HG02981 (cell line): Measurements from ENCODE around the gene CDH4.
"Not testable (repeated sequence)": the region's sequence is repeated elsewhere in the genome, so short reads cannot be mapped to it uniquely, and the experiment has no call there.

Source experiments
- ATAC-seq: cut with Tn5 transposase; IDR thresholded peaks from one replicate; pipeline ENCODE4 v1.9.1; 2021; ENCODE audit warnings: mild to moderate bottlenecking, moderate library complexity; ENCODE audit not compliant: unreplicated experiment

Gene CDH4

DNA sequence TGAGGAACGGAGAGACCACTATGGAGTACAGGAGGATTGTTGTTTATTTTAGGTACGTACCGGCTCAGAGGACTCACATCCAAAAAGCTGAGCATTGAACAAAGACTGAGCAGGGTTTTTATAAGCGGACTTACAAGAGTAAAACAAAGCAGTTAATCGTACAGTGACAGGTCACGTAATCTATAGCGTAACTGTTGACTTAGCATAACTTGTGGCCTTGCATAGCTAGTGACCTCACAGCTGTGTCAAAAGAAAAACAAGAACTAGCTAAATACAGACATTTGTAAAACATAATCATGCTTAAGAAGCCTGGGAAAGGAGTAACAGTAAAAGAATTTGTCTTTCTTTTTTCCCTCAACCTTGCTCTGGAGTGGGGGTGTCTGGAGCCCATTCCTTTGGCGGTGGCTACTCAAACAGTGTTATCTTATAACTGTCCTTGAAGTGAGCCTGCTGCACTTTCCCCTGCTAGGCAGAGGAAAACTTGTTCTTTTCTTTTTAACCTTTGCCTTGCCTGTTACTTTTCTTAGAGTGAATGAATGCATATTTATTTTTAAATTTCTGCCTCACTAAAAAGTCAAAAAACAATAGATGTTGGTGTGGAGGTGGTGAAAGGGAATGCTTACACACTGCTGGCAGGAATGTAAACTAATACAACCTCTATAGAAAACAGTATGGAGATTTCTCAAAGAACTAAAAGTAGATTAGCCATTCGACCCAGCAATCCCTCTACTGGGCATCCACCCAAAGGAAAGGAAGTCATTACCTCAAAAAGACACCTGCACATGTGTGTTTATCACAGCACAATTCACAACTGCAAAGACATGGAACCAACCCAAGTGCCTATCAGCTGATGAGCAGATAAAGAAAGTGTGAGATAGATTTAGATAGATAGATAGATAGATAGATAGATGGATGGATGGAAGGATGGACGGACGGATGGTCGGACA, 704.6 kb downstream of the CDH4 start:
- ATAC-seq = no peak

DNA sequence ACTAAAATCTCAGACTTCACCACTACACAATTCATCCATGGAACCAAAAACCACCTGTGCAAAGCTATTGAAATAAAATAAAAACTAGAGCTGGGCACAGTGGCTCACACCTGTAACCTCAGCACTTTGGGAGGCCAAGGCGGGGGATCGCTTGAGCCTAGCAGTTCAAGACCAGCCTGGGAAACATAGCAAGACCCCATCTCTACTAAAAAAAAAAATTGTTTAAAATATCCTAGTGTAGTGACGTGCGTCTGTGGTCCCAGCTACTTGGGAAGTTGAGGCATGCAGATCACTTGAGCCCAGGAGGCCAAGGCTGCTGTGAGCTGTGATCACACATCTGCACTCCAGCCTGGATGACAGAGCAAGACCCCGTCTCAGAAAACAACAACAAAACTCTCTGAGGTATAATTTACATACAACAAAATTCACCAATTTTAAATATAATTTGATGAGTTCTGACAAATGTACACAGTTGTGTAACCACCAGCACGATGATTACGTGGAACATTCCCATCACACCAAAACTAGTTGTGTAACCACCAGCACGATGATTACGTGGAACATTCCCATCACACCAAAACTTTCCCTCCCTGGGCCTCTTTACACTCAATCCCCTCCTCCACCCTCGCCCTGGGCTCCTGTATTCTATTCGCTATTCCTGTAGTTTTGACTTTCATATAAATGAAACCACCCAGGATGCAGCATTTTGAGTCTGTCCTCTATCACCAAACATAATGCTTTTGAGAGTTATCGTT, 706.1 kb downstream of the CDH4 start:
- ATAC-seq = no peak

DNA sequence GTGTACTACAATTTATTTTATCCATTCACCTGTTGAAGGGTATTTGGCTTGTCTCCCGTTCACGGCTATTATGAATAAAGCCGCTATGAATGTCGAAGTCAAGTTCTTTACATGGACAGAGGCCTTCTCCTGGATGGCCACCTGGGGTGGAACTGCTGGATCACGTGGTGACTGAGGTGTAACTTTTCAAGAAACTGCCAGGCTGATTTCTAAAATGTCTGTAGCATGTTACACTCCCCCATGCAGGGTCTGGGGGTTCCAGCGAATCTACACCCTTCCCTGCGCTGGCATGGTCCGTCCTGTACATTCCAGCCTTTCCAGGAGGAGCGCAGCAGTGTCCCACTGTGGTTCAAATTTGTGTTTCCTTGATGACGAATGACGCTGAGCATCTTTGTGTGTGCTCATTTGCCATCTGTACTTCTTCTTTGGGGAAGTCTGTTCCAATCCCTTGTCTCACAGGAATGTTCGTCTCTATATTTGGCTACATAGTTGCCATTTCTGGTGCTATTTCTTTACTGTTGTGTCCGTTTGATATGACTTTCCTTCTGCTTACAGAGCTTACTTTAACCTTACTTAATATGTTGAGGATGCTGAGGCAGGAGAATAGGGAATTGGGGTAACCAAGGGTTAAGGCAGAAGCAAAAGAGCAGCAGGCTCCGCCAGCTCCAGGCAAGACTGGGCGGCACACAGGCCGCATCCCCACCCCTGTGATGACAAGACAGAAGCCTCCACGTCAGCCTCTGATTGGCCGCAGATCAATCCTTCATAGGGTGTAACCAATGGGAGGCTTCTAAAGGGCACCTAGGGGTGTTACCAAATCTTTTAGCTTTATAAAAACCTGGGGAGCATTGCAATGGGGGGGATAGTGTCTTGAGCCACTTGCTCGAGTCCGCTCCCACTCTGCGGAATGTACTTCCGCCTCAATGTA, 707.0 kb downstream of the CDH4 start:
- ATAC-seq = no peak

- ATAC-seq = no peak
Measured at GRCh38 chr20:61960836-61961235, 708.8 kb downstream of the CDH4 start.

- no peak for ATAC-seq
Measured at GRCh38 chr20:61963149-61963548, 711.1 kb downstream of the CDH4 start.

DNA sequence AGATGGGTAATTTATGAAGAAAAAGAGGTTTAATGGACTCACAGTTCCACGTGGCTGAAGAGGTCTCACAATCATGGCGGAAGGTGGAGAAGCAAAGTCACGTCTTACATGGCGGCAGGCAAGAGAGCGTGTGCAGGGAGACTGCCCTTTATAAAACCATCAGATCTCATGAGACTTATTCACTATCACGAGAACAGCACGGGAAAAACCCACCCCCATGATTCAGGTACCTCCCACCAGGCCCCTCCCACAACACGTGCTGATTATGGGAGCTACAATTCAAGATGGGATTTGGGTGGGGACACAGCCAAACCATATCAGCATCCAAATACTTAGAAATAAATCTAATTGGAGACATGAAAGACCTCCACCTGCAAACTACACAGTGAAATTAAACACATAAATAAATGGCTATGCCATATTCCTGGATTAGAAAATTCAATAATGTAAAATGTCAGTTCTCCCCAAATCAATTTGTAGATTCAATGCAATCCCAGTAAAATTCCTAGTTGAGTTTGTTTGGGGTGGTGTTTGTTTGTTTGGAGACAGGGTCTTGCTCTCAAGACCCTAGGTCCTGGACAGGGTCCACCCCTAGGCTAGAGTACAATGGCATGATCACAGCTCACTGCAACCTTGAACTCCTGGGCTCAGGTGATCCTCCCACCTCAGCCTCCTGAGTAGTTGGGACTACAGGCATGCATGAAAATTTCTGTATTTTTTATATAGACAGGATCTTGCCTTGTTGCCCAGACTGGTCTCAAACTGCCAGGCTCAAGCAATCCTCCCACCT, 712.0 kb downstream of the CDH4 start:
- no peak for ATAC-seq

DNA sequence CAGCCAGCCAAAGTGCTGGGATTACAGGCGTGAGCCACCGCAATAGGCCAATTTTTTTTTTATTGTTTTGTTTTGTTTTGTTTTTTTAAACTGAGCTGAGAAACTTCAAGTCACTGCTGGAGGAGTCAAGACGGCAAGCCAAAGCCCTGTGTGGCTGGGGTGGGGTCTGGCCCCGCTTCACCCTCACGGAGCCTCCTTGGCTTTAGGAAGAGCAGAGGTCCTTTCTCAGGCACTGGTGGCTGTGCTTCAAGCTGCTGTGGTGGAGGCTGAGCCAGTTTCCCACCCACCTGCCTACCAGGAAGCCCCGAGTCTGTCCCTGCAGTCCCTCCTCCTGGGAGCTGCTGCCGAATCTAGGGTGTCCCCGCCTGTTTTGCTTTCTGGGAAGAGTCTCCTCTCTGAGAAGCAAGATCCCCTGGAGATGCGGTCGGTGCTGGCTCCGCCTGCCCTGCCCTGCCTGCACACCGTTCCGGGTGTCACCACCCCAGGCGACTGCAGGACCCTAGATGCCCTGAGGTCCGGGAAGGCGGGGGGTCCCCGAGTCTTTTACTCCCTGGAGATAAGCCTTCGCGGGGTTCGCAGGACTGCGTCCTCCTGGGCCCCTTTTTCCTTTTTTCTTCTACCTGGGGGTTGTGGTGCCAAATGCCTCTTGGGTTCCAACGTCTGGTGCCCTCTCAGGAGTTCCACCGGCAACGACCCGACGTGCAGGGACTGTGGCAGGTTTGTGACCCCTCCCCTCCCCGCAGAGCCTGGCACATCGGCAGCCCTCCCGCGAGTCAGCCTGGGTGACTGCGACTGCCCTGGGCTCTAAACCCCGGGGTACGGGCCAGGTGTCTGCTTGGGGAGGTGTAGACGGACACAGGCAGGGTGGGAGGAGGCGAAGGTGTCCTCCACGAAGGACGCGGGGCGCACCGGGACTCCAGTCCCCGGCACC, 712.9 kb downstream of the CDH4 start:
- no peak for ATAC-seq

DNA sequence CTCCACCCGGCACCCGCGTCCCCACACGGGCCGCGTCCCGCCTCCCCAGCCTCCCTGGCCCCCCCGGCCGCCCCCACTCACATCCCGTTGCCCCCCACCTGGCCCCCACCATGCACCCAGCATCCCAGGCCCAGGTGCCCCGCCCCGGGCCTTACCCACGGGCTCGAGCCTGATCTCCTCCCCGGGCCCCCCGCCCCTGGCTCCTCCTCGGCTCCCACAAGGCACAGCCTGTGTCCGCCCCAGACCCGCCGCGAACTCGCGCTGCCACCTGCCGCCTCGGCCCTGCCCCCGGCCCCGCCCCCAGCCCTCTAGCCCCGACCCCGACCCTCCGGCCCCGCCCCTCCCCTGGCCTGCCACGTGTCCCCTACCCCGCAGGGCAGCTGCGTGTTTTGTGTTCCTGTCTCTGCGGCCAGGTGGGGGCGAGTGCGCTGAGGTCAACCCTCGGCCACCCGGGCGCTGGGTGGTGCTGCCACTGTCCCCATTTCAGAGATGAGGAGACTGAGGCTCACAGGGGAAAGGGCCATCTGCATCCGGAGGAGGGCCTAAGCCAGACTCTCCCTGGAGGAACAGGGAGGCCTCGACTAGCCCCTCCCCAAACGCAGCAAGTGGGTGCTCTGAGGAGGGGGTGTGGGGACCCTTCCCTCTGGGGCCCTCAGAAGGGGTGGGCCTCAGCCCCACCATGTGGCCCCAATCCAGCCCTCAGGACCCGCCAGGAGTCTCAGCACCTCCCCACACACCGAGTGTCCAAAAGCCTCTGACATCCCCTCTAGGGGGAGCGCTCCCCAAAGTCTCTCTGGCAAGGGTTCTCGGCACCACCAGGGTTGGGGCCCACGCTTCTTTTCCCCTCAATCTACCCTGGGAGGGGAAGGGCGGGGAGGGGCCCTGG, 713.8 kb downstream of the CDH4 start:
- no peak for ATAC-seq

- no peak for ATAC-seq
Measured at GRCh38 chr20:61966492-61967244, 714.6 kb downstream of the CDH4 start.

DNA sequence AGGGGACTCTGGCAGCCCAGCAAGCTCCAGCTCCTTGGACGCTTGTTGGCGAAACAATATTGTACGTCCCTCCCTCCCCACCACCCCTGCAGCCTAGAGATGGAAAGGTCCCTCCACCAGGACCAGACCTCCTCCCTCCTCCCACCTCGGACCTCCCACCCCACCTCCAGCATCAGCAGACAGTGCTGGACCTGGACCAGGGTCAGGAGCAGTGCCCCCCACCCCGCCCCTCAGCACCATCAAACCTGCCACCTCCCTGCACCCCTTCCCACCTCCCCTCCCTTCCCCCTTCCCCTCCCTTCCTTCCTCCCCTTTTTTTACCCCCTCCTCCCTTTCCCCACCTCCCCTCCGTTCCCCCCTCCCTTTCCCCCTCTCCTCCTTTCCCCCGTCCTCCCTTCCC, 715.2 kb downstream of the CDH4 start:
- ATAC-seq = no peak

DNA sequence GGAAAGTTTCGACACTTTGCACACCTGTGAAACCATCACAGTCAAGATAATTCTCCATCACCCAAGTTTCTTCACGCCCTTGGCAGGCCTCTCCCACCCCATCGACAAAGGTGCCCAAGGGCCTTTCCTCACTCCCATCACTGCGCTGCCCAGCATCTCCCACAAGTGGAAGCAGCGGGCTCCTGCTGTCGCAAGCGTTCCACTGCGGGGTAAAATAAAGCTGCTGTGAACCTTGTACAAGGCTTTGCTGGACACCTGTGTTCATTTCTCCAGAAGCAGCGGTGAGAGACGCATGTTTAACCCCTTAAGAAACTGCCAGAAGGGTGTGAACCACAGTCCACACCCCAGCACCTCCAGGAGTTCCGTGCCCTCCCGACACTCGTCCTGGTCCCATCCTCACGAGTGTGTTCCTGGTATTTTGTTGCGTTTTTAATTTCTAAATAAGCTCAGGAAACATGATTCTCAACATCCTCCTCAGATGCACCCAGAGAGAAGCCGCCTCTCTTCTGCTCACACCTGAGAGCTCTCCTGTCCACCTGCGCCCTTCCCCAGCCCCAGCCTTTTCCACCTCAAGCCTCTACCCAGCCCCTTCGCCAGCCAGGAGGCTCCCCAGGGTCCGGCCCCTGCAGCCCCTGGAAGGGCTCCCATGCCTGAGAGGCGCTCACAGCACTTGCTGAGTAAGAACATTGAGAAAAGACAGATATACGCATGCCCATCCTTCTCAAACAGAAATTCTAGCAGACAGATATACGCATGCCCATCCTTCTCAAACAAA, 716.2 kb downstream of the CDH4 start:
- no peak for ATAC-seq

DNA sequence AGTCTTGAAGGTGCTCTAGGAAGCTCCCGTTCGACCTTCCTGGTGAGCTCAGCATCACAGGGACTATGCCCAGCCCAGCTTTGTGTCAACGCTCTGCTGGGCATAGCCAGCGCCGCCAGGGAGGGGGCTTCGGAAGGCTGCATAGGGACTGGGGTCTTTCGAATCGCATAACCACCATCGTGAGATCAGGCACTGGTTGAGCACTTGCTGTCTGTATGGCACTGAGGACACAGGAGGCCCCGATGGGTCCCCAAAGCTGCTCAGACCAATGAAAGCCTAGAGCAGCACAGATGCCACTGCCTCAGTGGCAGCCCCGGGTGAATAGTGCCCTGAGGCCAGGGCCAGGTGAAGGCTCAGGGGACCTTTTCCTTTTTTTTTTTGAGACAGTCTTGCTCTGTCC, 716.9 kb downstream of the CDH4 start:
- no peak for ATAC-seq

DNA sequence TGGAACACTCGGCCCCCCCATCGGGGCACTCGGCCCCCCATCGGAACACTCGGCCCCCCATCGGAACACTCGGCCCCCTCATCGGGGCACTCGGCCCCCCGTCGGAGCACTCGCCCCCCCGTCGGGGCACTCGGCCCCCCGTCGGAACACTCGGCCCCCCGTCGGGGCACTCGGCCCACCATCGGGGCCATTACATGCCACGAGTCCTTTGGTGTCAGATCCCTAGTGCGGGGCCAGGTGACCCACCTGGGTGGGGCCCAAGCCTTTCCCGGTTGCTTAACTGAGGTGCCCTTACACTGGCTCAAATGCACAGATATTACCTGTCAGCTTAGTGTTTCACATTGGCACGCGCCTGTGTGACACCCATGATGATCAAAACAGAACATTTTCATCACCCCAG, 717.7 kb downstream of the CDH4 start:
- no peak for ATAC-seq

GRCh38 chr20:61970357-61970756, 718.3 kb downstream of the CDH4 start:
- ATAC-seq = no peak

DNA sequence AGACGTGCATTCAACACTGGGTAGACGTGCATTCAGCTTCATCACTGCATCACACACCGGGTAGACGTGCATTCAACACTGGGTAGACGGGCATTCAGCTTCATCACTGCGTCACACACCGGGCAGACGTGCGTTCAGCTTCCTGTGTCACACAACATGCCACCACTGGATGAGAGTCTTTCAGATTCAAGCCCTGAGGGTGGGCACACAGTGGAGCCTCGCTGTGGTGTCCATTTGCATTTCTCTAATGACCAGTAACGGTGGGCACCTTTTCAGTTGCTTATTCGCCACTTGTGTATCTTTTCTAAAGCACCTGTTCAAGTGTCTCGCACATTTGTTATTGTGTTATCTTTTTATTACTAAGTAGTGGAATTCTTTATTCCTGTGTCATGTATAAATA, 719.5 kb downstream of the CDH4 start:
- ATAC-seq = not testable (repeated sequence)

- ATAC-seq = no peak
Measured at GRCh38 chr20:61972636-61973508, 720.8 kb downstream of the CDH4 start.
